Neural crest cell (in vitro differentiated cells): ENCODE results near the gene SND1. TPM values are rescaled to one million over a fixed set of nuclear protein-coding genes. Genes with fewer than 3 reads are reported as not detected.

Experiments
- DNase-seq: peaks from one replicate; pipeline ENCODE4 v3.0.0; 2021; ENCODE audit warnings: low read depth, mixed read lengths, low spot score
- H3K27ac Mint-ChIP-seq: one replicate; pipeline ENCODE4 v1.8.0; 2021; ENCODE audit warnings: mild to moderate bottlenecking, mixed read lengths; ENCODE audit not compliant: unreplicated experiment
- H3K27me3 Mint-ChIP-seq: 2 replicates; pipeline ENCODE4 v1.8.0; 2021; ENCODE audit warnings: low read depth, mild to moderate bottlenecking, mixed read lengths
- H3K36me3 Mint-ChIP-seq: 2 replicates; pipeline ENCODE4 v1.8.0; 2021; ENCODE audit warnings: low read depth, mild to moderate bottlenecking, mixed read lengths
- H3K4me1 Mint-ChIP-seq: 2 replicates; pipeline ENCODE4 v1.8.0; 2021; ENCODE audit warnings: mixed read lengths
- H3K4me3 Mint-ChIP-seq: one replicate; pipeline ENCODE4 v1.8.0; 2021; ENCODE audit warnings: mild to moderate bottlenecking, mixed read lengths
- H3K9me3 Mint-ChIP-seq: 2 replicates; pipeline ENCODE4 v1.8.0; 2021; ENCODE audit warnings: mixed read lengths
- CTCF ChIP-seq: fragments of 200-600 bp; sonication (generic); conservative IDR thresholded peaks from 2 replicates; pipeline ENCODE4 v1.5.0; 2021; ENCODE audit warnings: antibody characterized with exemption, mild to moderate bottlenecking
- total RNA-seq: library from RNA; stranded (reverse); gene quantifications from 2 replicates; pipeline ENCODE4 v1.2.1, GENCODE V29; 2021

SND1 gene
- total RNA-seq, 1 donor from 2014 or later, result 184 TPM

- Mint-ChIP-seq H3K4me3 (no peak overlapping the region), H3K27me3 (no peaks in the 10 kb centered on the region), H3K27ac (no peak overlapping the region), H3K4me1 (peaks cover 29% of the 10 kb centered on the region), H3K9me3 (no peaks in the 10 kb centered on the region), H3K36me3 (no peaks in the 10 kb centered on the region)
- no peak for DNase-seq
- no peak for TF ChIP-seq CTCF
Measured at GRCh38 chr7:128060018-128060417, 408.0 kb downstream of the SND1 start.

GRCh38 chr7:128063088-128063487, 411.1 kb downstream of the SND1 start:
- TF ChIP-seq CTCF, result no peak
- no peak overlapping the region for H3K4me3 Mint-ChIP-seq
- H3K4me1 Mint-ChIP-seq, result peaks cover 22% of the 10 kb centered on the region
- no peaks in the 10 kb centered on the region for H3K27me3 Mint-ChIP-seq
- H3K36me3 Mint-ChIP-seq, result no peaks in the 10 kb centered on the region
- no peaks in the 10 kb centered on the region for H3K9me3 Mint-ChIP-seq
- no peak for DNase-seq
- no peak overlapping the region for H3K27ac Mint-ChIP-seq

GRCh38 chr7:128065872-128066271, 413.9 kb downstream of the SND1 start:
- Mint-ChIP-seq H3K9me3 (no peaks in the 10 kb centered on the region), H3K4me3 (no peak overlapping the region), H3K27ac (no peak overlapping the region), H3K27me3 (no peaks in the 10 kb centered on the region), H3K4me1 (peaks cover 5% of the 10 kb centered on the region), H3K36me3 (no peaks in the 10 kb centered on the region)
- no peak for TF ChIP-seq CTCF
- DNase-seq, result no peak

- H3K4me1 Mint-ChIP-seq, result peaks cover 5% of the 10 kb centered on the region
- H3K36me3 Mint-ChIP-seq, result no peaks in the 10 kb centered on the region
- no peak for TF ChIP-seq CTCF
- H3K27me3 Mint-ChIP-seq, result no peaks in the 10 kb centered on the region
- no peaks in the 10 kb centered on the region for H3K9me3 Mint-ChIP-seq
- H3K4me3 Mint-ChIP-seq, result no peak overlapping the region
- no peak overlapping the region for H3K27ac Mint-ChIP-seq
- DNase-seq, result no peak
Measured at GRCh38 chr7:128066395-128066794, 414.4 kb downstream of the SND1 start.

- no peak overlapping the region for H3K4me3 Mint-ChIP-seq
- no peak for DNase-seq
- H3K36me3 Mint-ChIP-seq, result no peaks in the 10 kb centered on the region
- TF ChIP-seq CTCF, result no peak
- no peaks in the 10 kb centered on the region for H3K9me3 Mint-ChIP-seq
- no peak overlapping the region for H3K27ac Mint-ChIP-seq
- no peaks in the 10 kb centered on the region for H3K27me3 Mint-ChIP-seq
- peaks cover 4% of the 10 kb centered on the region for H3K4me1 Mint-ChIP-seq
Measured at GRCh38 chr7:128066858-128067257, 414.9 kb downstream of the SND1 start.

- no peaks in the 10 kb centered on the region for H3K4me1 Mint-ChIP-seq
- no peaks in the 10 kb centered on the region for H3K9me3 Mint-ChIP-seq
- TF ChIP-seq CTCF, result no peak
- no peak overlapping the region for H3K4me3 Mint-ChIP-seq
- no peak for DNase-seq
- no peaks in the 10 kb centered on the region for H3K36me3 Mint-ChIP-seq
- H3K27ac Mint-ChIP-seq, result no peak overlapping the region
- no peaks in the 10 kb centered on the region for H3K27me3 Mint-ChIP-seq
Measured at GRCh38 chr7:128067983-128068382, 416.0 kb downstream of the SND1 start.
